Ovary (tissue), 3 donors: Measurements from ENCODE around the gene AIPL1.

ENCODE experiments used
- POLR2A ChIP-seq: fragments of 450-650 bp; IDR thresholded peaks from one replicate; pipeline ENCODE4 v1.6.1; 2017; ENCODE audit warnings: antibody characterized with exemption, mild to moderate bottlenecking, moderate library complexity
- TF ChIP-seq, protein P1 (sequence below), 3 donors: fragments of 450-650 bp in 2 of 3; fragments of 200-600 bp in 1 of 3; IDR thresholded peaks; one replicate each; pipeline versions ENCODE4 v1.5.1 to v1.8.0; 2016 to 2022; ENCODE audit warnings: antibody characterized with exemption in 3 of 3, mild to moderate bottlenecking in 1 of 3
- donor health status: DM: no; HTN: no; CAD: no.

DNA sequence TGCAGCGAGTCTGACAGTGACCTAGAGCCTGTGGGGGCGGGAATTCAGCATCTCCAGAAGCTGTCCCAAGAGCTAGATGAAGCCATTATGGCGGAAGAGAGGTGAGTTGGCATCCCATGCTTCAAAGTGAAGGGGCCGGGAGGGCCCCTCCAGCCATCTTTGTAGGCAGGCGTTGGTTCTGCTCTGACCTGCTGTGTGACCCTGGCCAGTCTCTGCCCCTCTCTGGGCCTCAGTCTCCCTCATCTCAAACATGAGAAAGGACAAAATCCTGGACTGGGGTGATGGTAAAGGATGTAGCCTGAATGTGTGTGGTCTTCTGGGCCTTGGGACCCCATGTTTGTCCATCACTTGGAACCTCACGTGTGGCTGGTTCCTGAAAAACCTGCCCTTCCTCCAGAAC lies 14.4 kb upstream of the AIPL1 start:
- TF ChIP-seq, protein P1, sequence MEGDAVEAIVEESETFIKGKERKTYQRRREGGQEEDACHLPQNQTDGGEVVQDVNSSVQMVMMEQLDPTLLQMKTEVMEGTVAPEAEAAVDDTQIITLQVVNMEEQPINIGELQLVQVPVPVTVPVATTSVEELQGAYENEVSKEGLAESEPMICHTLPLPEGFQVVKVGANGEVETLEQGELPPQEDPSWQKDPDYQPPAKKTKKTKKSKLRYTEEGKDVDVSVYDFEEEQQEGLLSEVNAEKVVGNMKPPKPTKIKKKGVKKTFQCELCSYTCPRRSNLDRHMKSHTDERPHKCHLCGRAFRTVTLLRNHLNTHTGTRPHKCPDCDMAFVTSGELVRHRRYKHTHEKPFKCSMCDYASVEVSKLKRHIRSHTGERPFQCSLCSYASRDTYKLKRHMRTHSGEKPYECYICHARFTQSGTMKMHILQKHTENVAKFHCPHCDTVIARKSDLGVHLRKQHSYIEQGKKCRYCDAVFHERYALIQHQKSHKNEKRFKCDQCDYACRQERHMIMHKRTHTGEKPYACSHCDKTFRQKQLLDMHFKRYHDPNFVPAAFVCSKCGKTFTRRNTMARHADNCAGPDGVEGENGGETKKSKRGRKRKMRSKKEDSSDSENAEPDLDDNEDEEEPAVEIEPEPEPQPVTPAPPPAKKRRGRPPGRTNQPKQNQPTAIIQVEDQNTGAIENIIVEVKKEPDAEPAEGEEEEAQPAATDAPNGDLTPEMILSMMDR (IDR thresholded peaks at IDR 0.05): no peak
- no peak for TF ChIP-seq POLR2A
